Left lung (tissue), 10 donors: ENCODE measurements around the gene GLDN. TPM values are rescaled to one million over a fixed set of nuclear protein-coding genes. Genes with fewer than 3 reads are reported as not detected.
A peak's percentile ranks its signal among the peaks of the same experiment; 100 is the strongest.

ENCODE experiments used
- ATAC-seq: fragments of 200-7000 bp; cut with Tn5 transposase; one replicate; pipeline ENCODE4 v1.9.1; 2020; ENCODE audit warnings: moderate library complexity
- DNase-seq, 4 donors: peaks; one replicate each; pipeline ENCODE4 v3.0.0-alpha.2; 2013 to 2020
- H3K27ac ChIP-seq, 2 donors: fragments of 200-600 bp; sonication (generic) in 1 of 2; one replicate each; pipeline versions ENCODE4 v1.5.0 to v1.8.0; 2020 to 2021
- H3K27me3 ChIP-seq, 2 donors: fragments of 200-600 bp; sonication (generic) in 1 of 2; one replicate each; pipeline versions ENCODE4 v1.5.0 to v1.8.0; 2020 to 2021
- H3K36me3 ChIP-seq, 2 donors: fragments of 200-600 bp; sonication (generic) in 1 of 2; one replicate each; pipeline versions ENCODE4 v1.5.0 to v1.8.0; 2020 to 2021
- H3K4me1 ChIP-seq, 2 donors: fragments of 200-600 bp; one replicate each; pipeline ENCODE4 v1.8.0; 2021
- H3K4me3 ChIP-seq, 2 donors: fragments of 200-600 bp; sonication (generic) in 1 of 2; one replicate each; pipeline versions ENCODE4 v1.5.0 to v1.8.0; 2020 to 2021; ENCODE audit warnings: mild to moderate bottlenecking in 1 of 2
- H3K9me3 ChIP-seq, 2 donors: fragments of 200-600 bp; sonication (generic) in 1 of 2; one replicate each; pipeline versions ENCODE4 v1.5.0 to v1.8.0; 2020 to 2021
- intact Hi-C, 2 donors: fragments of 100-400 bp; cut with DNase I; formaldehyde crosslinking; loops; one replicate each; pipeline versions ENCODE4 v1.11.2 to v1.14.2; 2022
- polyA plus RNA-seq, 6 donors: library from polyadenylated mRNA; unstranded; fragments of 120-200 nt; gene quantifications; one replicate each; pipeline ENCODE4 v1.2.1, GENCODE V29; 2013; ENCODE audit not compliant: insufficient read length in 6 of 6
- total RNA-seq, 2 donors: library from RNA; stranded (reverse); fragmentation: NEBNext Ultra II Directional; extraction: Animal tissue kit (Norgen Biotek cat#: 25700); gene quantifications; one replicate each; pipeline ENCODE4 v1.2.1, GENCODE V29; 2021
- TF ChIP-seq, protein P1 (sequence below), 2 donors: fragments of 200-600 bp; sonication (generic) in 1 of 2; IDR thresholded peaks; one replicate each; pipeline versions ENCODE4 v1.5.0 to v1.8.0; 2021; ENCODE audit warnings: antibody characterized with exemption in 2 of 2
- donor health status: DM: no; HTN: yes; CAD: no.
- donor health status: DM: no; HTN: no; CAD: no.

The GLDN gene
- total and polyA plus RNA-seq, 8 donors = 0.12 to 58.6 (median 0.25) TPM

DNA sequence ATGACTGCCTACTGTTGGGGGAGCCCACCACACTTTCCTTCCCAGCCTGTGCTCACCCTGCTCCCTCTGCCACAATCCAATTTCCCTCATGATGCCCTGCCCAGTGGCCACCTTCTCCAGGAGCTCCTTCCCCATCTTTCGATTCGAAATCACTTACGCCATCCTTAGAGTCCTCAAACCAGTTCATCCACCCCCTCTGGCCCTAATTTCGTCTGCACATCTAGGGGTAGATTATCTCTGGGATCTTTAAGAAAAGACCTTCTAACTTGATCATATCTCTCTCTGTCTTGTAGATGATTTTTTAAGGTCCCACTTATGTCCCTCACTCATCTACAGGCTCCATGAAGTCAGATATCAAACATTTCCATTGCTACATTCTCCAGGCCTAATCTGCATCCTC lies 20.1 kb upstream of the GLDN start:
- peaks cover 0 to 26% of the 10 kb centered on the region in 2 donors for H3K4me1 ChIP-seq
- ATAC-seq (no peak), DNase-seq (no peak)
- H3K27me3 ChIP-seq = no peaks in the 10 kb centered on the region
- TF ChIP-seq, protein P1, sequence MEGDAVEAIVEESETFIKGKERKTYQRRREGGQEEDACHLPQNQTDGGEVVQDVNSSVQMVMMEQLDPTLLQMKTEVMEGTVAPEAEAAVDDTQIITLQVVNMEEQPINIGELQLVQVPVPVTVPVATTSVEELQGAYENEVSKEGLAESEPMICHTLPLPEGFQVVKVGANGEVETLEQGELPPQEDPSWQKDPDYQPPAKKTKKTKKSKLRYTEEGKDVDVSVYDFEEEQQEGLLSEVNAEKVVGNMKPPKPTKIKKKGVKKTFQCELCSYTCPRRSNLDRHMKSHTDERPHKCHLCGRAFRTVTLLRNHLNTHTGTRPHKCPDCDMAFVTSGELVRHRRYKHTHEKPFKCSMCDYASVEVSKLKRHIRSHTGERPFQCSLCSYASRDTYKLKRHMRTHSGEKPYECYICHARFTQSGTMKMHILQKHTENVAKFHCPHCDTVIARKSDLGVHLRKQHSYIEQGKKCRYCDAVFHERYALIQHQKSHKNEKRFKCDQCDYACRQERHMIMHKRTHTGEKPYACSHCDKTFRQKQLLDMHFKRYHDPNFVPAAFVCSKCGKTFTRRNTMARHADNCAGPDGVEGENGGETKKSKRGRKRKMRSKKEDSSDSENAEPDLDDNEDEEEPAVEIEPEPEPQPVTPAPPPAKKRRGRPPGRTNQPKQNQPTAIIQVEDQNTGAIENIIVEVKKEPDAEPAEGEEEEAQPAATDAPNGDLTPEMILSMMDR (IDR thresholded peaks at IDR 0.05) = no peak
- H3K9me3 ChIP-seq = no peaks in the 10 kb centered on the region
- no peak overlapping the region for H3K27ac ChIP-seq
- intact Hi-C loops = no loop called here
- H3K36me3 ChIP-seq = no peaks in the 10 kb centered on the region
- H3K4me3 ChIP-seq = no peak overlapping the region

DNA sequence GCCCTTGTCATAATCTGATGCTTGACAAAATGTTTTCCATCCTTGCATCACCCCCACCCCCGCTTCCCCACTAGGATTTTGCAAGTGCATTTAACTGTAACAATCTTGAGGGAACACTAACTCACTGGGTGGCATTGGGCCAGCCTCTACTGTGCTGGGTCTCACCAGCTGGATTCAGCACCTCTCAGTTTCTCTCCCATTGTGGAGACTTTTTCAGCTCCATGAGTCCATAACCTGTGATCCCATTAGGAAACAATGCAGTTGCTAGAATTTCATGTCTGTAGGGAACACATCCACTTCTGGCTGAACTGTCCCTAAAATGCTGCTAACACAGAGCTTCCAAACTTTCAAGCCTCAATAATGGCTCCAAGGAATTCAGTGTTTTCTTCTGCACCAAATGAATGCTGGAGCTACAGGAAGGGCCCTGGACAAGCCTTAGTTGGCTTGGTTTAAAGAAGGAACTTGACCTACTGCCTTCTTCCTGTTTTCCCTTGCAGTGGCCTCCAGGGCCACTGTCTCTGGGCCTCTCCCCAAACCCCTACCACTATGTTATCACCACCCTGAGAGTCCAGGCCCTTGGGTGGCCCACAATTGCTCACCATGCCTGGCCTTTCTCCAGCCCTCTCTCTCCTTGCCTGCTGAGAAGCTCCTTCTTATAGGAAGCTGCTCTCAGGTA lies 18.7 kb upstream of the GLDN start:
- no peaks in the 10 kb centered on the region for H3K9me3 ChIP-seq
- TF ChIP-seq, protein P1 (IDR thresholded peaks at IDR 0.05) = no peak
- no peaks in the 10 kb centered on the region for H3K36me3 ChIP-seq
- peak overlapping the region; percentile 27 to 83 for H3K27ac ChIP-seq
- H3K4me1 ChIP-seq = peaks cover 0 to 26% of the 10 kb centered on the region in 2 donors
- H3K27me3 ChIP-seq = no peaks in the 10 kb centered on the region
- ATAC-seq (peak; percentile 62), DNase-seq (peak in 2 of 4 donors; percentile 56 to 61)
- intact Hi-C loops = no loop called here
- no peak overlapping the region for H3K4me3 ChIP-seq

DNA sequence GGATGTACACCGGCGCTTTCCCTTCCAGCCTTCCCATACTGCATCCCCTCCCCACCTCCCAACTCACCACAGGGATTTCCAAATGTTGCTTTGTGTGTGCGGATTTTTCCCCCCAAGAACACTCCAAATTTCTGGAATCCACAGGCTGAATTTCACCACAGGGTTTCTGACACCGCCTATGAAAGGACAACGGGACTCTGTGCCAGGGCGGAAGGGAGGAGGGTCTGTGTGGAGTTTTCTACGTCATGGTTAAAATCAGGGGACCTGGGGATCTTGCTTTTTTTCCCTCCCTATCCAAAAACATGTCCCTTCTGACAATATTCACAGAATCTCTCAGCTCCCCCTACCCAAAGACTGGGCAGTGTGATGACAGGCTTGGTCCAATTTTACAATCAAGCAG lies 17.7 kb upstream of the GLDN start:
- peak overlapping the region; percentile 27 to 83 for H3K27ac ChIP-seq
- no peak for DNase-seq
- H3K4me1 ChIP-seq = peaks cover 0 to 26% of the 10 kb centered on the region in 2 donors
- intact Hi-C loops = no loop called here
- ATAC-seq = no peak
- no peaks in the 10 kb centered on the region for H3K9me3 ChIP-seq
- no peaks in the 10 kb centered on the region for H3K36me3 ChIP-seq
- no peak overlapping the region for H3K4me3 ChIP-seq
- H3K27me3 ChIP-seq = no peaks in the 10 kb centered on the region
- TF ChIP-seq, protein P1 (IDR thresholded peaks at IDR 0.05) = no peak

DNA sequence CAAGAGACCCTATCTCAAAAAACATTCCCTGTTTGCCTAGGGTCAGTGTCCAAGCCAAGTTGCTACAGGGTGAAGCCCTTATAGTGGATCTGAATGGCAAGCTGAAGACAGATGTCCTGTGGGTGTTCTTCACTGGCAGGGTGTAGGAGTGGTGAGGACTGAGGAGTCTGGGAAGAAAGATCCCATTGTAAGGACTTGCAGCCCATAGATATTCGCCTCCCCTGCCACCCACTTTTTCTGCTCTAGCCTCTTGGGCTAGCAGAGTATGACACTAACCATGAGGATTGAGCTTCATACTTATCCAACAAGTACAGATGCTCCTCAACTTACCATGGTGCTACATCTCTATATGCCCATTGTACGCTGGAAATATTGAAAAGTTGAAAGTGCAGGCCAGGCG lies 16.3 kb upstream of the GLDN start:
- Histone ChIP-seq H3K4me3 (no peak overlapping the region), H3K4me1 (peaks cover 0 to 26% of the 10 kb centered on the region in 2 donors), H3K27me3 (no peaks in the 10 kb centered on the region), H3K27ac (no peak overlapping the region), H3K36me3 (no peaks in the 10 kb centered on the region), H3K9me3 (no peaks in the 10 kb centered on the region)
- ATAC-seq (no peak), DNase-seq (no peak)
- intact Hi-C loops = no loop called here
- TF ChIP-seq, protein P1 (IDR thresholded peaks at IDR 0.05) = no peak

DNA sequence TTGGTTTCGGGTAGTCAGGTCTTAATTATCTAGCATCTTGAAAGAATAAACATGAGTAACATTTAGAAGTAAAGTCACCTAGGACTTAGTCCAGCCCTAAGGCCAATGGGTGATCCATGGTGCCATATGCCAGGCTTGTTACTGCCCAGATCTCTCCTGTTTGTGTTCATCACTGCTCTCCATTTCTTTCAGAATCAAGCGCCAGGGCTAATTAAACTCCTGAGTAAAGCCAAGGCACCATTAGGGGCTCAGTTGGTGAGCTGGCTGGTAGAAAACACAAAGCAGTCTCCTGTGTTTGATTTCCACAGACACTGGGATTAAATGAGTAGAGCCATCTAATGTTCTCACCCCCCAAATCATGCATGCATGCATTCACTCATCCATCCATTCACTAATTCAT lies 14.4 kb upstream of the GLDN start:
- intact Hi-C loops = no loop called here
- Histone ChIP-seq H3K4me3 (no peak overlapping the region), H3K27me3 (no peaks in the 10 kb centered on the region), H3K27ac (no peak overlapping the region), H3K4me1 (peaks cover 0 to 17% of the 10 kb centered on the region in 2 donors), H3K9me3 (no peaks in the 10 kb centered on the region), H3K36me3 (no peaks in the 10 kb centered on the region)
- DNase-seq = no peak
- ATAC-seq = no peak
- TF ChIP-seq, protein P1 (IDR thresholded peaks at IDR 0.05) = no peak
